PC-9 (cell line): ENCODE measurements around the gene TACSTD2.

Source experiments
- EZH2 ChIP-seq: fragments of 200-600 bp; sonication (generic); IDR thresholded peaks from 2 replicates; pipeline ENCODE4 v1.8.0; 2017; ENCODE audit warnings: antibody characterized with exemption, low read depth
- TF ChIP-seq, protein P1 (sequence below): fragments of 200-600 bp; sonication (generic); conservative IDR thresholded peaks from 2 replicates; pipeline ENCODE4 v1.6.1; 2017; ENCODE audit warnings: mixed run types, antibody characterized with exemption, mild to moderate bottlenecking, moderate library complexity

GRCh38 chr1:58576727-58577653 is at the start of gene TACSTD2:
- TF ChIP-seq, protein P1, sequence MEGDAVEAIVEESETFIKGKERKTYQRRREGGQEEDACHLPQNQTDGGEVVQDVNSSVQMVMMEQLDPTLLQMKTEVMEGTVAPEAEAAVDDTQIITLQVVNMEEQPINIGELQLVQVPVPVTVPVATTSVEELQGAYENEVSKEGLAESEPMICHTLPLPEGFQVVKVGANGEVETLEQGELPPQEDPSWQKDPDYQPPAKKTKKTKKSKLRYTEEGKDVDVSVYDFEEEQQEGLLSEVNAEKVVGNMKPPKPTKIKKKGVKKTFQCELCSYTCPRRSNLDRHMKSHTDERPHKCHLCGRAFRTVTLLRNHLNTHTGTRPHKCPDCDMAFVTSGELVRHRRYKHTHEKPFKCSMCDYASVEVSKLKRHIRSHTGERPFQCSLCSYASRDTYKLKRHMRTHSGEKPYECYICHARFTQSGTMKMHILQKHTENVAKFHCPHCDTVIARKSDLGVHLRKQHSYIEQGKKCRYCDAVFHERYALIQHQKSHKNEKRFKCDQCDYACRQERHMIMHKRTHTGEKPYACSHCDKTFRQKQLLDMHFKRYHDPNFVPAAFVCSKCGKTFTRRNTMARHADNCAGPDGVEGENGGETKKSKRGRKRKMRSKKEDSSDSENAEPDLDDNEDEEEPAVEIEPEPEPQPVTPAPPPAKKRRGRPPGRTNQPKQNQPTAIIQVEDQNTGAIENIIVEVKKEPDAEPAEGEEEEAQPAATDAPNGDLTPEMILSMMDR, result 0 out of 2 replicates have a peak, but pooled peaks have one; percentile 17
- no peak for TF ChIP-seq EZH2
